ENCODE measurements around the gene NACA.

- no peak for TF ChIP-seq CTCF (IDR thresholded peaks at IDR 0.05)
- TF ChIP-seq POLR2A (IDR thresholded peaks at IDR 0.05), result no peak
Observed at GRCh38 chr12:56725723-56726102, 614 bp upstream of the NACA start.
